GF-D8 (cell line): ENCODE measurements around the gene PARM1.

ENCODE experiments used
- DNase-seq: peaks from one replicate; lab custom pipeline; 2025; lab: John Stamatoyannopoulos, UW

PARM1 gene

DNA sequence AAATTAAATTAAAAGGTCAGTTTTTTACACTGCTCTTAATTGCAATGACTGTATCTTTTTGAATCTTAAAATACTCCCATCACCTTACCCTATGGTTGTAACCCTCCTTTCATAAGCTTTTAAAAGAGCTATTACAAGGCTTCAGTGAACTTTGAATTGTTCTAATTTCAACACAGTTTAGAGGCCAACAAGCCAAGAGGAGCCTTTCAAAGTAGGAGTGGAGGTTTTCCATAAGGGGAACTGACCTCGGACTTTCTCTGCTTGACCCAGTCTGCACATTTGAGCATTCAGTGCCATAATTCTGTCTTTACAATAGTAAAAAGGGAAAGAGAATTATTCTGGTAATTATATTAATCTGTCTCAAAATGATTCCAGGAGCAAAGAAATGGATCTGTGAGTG is 98.9 kb downstream of the PARM1 start:
- no peak for DNase-seq

- no peak for DNase-seq
Observed at GRCh38 chr4:75034523-75034922, 101.6 kb downstream of the PARM1 start.

- DNase-seq, result no peak
Observed at GRCh38 chr4:75035321-75035720, 102.4 kb downstream of the PARM1 start.

- peak; percentile 53 for DNase-seq
Observed at GRCh38 chr4:75036046-75036830, 103.3 kb downstream of the PARM1 start.

DNA sequence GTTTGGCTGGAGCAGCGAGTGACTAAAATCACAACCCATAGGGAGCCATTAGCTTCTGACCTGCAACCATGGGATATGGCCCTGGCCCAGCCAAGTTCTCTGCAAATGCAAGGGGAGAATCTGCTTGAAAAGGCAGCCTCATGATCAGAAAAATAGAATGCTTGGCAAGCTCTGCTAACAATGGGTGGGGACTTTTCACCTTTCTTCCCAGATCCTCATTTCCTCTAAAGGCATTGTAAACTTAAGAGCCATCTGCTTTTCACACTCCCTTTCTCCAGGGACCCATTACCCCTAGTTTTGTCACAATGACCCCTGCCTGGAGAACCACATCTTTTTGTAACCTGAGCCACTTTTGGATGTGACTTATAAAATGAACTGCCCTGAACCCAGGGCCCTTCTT is 104.3 kb downstream of the PARM1 start:
- no peak for DNase-seq

DNA sequence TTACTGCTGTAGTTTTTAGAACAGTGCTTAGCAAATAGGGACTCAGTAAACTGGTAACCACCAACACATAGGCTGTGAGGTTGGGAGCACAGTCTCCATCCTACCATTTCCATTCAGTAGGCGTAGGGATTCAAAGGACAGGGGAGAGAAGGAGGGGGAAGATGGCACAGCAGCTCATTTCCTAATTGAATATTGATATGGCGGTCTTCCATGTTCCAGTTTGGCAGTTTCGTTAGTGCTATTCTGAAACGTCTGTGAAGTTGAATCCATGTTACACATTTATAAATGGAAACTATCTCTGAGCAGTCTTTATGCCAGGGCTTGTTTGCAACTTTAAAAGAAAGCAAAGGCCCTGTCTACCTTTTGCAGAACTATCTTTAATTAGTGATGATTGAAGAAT is 105.5 kb downstream of the PARM1 start:
- DNase-seq, result no peak

DNA sequence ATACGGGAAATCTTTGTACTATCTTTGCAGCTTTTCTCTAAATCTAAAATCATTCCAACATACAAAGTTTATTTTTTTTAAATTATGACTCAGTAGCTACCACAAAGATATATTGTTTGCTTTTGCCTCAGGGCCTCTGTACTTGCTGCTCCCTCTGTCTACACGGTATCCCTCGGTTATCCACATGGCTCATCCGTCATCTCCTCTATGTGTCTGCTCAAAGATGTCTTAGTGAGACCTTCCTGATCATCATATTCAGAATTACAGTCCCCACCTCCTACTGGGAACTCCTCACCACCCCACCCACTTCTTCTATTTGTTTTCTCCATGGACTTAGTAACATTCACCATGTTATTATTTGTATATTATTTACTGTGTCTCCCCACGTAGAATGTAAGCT is 107.8 kb downstream of the PARM1 start:
- DNase-seq, result no peak

DNA sequence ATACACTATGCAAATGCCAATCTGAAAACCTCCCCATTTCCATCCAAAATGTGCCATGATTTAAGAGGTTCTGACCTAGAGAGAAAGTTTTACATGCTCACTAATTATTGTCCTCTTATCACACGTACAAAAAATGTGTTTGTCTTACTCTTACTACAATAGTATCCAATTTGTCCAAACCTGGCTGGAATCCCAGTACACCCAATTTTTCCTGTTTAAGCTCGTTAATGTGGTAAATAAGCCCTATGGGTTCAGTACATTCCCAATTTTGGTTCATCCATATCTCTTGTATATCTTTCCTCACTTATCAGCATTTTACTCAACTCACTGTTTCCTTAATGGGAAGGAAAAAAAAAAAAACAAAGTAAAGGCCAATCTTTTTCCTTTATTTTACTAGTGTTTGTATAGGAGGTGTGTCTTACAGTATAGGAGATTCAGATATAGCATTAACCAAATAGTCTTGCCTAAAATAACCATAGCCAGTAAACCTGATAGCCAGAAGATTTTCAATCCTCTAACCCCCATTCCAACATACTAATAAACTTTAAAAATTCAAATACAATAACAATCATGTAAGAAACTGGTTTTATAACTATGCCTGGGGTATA is 109.8 kb downstream of the PARM1 start:
- DNase-seq, result no peak

- no peak for DNase-seq
Observed at GRCh38 chr4:75046226-75046625, 113.3 kb downstream of the PARM1 start.

- DNase-seq, result no peak
Observed at GRCh38 chr4:75046641-75047040, 113.7 kb downstream of the PARM1 start.

DNA sequence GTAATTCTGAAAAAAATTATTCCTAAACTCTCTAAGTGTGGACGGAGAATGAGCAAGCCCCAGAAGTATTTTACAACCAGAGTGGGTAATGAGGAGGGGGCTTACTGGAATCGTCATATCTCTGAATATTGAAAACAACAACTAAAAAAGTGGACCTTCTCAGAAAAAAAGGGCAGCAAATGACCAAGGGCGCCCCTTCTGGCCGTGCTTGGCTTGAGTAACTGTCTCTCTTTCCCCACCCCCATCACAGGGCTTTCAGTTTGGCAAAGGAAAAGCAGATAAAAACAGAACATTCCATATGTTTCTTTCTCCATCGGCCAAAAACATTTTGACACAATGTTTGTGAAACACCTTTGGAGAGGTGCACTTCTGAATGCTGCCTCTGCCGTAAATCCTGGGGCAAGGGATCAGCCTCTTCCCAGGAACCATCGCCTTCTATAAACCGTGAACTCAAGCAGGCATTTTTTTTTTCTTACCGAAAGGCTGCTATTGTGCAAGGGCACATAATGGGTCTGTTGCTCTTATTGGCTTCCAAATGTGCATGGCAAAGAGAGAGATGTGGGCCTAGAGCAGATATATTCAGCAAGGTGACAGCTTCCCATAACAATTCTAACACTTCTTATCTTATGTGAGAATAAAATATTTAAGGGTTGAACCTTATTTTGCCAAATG is 115.4 kb downstream of the PARM1 start:
- DNase-seq, result no peak

GRCh38 chr4:75051431-75051830 is 118.5 kb downstream of the PARM1 start:
- no peak for DNase-seq

- no peak for DNase-seq
Observed at GRCh38 chr4:75053352-75053751, 120.4 kb downstream of the PARM1 start.

DNA sequence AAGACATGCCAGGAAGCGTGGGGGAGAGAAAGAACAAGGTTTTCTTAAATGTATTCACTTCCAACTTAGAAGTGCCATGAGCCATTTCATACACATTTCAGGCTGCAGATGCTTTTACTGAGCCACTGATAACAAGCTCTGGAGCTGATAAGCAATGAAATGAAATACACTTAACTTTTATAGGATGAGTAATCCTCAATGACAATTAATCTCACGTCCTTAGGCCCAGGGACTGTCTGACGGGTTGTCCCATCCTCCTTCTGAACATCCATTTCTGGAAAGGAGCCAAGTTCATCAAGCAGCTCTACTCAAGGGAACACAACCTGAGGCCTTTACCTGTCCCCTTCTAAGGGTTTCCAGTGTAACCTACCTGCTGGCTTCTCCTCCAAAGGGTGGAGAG is 121.2 kb downstream of the PARM1 start:
- DNase-seq, result no peak

DNA sequence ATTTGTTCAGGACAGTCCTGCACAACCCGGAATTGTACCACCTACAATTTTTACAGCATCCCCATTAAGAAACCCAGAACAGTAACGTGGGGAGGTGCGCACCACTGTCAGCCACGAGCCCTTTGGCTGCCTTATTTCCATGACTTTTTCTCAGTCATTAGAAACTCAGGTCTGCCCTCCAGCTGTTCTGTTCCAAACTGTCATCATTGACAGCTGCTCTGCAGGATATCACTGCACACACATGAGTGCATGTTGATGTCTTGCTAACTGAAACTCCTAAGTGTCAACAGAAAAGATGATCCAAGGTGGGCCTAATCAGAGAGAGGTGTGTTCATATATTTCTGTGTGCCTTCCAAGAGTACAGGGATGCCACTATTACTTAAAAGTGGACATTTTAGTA is 123.4 kb downstream of the PARM1 start:
- no peak for DNase-seq

DNA sequence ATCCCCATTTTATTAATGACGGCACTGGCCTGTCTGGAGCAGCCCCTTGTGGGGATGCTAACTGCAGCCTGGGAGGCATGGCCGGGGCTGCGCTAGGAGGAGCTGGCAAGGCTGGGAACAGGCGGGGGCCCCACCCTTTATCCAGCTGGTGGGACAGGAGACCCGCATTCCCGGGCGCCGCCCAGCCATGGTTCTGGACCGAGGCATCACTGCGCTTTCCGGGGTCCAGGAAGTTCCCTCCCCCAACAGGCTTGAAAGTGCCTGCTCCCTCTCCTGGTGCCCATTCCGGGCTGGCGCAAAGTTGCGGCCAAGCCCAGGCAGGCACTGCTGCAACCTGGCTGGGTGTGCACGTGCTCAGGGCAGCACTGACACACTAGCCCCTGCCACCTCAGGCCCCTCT is 124.5 kb downstream of the PARM1 start:
- no peak for DNase-seq

GRCh38 chr4:75058486-75058885 is 125.6 kb downstream of the PARM1 start:
- no peak for DNase-seq

- no peak for DNase-seq
Observed at GRCh38 chr4:75063433-75063832, 130.5 kb downstream of the PARM1 start.

DNA sequence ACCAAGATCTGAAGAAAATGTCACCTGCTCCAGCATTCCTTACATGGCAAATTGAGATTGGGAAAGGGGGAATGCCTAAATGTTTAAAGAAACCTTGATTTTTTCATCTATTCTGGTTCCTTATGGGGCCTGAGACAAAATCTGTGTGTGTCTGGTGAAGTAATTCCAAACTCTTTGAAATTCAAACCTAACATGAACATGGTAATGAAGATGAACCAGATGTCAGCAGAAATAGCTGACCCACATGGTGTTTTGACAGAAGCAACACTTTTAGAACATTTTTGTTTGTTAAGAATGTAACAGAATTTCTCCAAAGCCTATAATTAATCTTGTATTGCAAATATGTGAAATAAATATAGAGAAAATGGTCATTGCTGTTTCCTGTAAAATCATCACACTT is 133.0 kb downstream of the PARM1 start:
- DNase-seq, result no peak

DNA sequence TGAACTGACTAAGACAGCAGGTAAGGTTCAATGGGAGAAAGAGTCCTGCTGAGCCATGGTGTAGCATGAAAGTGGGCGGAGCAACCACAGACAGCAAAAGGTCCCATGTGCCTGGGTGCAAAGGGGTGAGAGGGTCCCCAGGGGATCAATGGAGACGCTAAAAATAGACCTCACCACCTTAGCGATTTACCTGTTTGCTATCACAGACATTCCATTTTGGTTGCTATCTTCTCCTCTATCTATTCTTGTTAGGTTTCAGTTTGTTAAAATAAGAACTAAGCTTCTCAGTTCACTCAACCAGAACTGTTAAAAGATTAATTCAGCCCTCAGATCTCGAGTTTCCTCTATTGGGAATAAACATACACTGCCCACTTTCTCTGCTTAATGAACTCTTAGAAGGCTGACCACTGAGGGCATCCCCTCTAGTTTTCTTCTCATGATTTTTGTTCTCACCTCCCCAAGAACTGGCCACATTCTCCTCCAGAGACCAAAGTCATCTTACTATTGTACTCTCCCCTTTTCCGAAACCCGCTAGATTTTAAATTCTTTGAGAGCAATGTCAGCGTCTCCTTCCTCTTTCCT is 136.7 kb downstream of the PARM1 start:
- DNase-seq, result no peak

DNA sequence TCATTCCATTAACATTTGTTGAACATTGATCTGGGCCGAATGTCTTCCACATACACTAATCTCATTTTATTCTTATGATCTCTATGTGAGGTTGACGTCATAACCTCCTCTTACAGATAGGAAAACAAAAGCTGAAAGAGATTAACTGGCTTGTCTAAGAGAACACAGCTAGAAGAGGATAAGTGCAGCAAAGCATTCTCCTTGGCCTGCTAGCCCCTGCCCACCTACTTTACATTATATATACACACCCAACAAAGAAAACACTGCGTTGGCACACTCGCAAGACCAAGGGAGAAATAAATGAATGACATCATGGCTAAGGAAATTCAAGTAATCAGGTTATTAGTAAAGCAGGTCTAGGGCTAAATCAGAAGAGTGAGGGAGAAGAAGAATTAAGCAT is 138.4 kb downstream of the PARM1 start:
- no peak for DNase-seq

- DNase-seq, result no peak
Observed at GRCh38 chr4:75080888-75081287, 148.0 kb downstream of the PARM1 start.

GRCh38 chr4:75081561-75081960 is 148.6 kb downstream of the PARM1 start:
- no peak for DNase-seq
